HG02970 (cell line): Measurements from ENCODE around the gene CRYBB3.
"Not testable (repeated sequence)": the region's sequence is repeated elsewhere in the genome, so short reads cannot be mapped to it uniquely, and the experiment has no call there.

Experiments used
- ATAC-seq: cut with Tn5 transposase; IDR thresholded peaks from one replicate; pipeline ENCODE4 v1.9.1; 2021; ENCODE audit warnings: mild to moderate bottlenecking, moderate library complexity, moderate number of reproducible peaks; ENCODE audit not compliant: unreplicated experiment, low FRiP score

Gene CRYBB3

GRCh38 chr22:25235547-25236290 is 36.1 kb downstream of the CRYBB3 start:
- ATAC-seq, result peak; percentile 58

GRCh38 chr22:25236417-25236816 is 36.8 kb downstream of the CRYBB3 start:
- ATAC-seq, result no peak

- ATAC-seq, result no peak
Measured at GRCh38 chr22:25237503-25237902, 37.8 kb downstream of the CRYBB3 start.

DNA sequence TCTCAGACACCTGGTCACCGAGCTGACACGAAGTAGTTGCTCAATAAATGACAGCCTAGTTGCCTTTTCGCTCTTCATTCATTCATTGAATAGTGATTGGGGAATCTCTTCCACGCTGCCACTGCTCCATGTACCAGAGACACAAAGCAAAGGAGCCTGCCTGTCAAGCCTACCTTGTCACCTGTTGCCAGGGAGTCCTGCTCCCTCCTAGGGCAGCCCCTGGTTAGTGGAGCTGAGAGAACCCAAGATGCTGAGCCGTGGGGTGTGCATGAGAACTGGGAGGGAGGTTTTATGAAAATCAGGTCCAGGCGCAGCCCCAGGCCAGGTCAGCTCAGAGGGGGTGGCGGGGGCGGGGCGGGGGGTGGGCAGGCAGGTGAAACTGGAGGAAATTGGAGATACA is 38.4 kb downstream of the CRYBB3 start:
- not testable (repeated sequence) for ATAC-seq

GRCh38 chr22:25255169-25255568 is 55.5 kb downstream of the CRYBB3 start:
- not testable (repeated sequence) for ATAC-seq
